Measurements from ENCODE around the gene TBCE. TPM values are rescaled to one million over a fixed set of nuclear protein-coding genes. Genes with fewer than 3 reads are reported as not detected.

TBCE gene
- total RNA-seq, 1 donor from 2014 or later: 17.2 TPM

DNA sequence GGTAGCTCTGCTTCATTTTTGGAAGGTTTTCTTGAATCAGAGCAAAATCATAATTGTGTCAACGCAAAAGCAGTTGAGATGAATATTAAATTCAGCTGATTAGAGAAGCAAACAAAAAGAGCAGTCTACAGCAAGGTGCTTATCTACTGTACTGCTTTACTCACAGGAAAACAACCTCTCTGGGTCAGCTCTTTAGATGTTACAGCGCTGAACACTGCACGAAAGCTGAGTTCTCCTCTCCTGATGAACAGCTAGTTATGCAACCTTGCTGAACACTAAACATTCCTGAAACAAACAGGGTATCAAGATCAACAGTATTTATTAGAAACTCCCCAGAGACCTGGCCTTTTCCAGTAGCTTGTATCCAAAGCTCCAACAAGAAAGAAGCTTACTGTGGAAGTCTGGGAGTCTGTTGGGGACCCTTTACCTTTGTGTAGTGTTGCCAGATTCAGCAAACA lies 41.3 kb downstream of the TBCE start:
- Histone ChIP-seq H3K4me3 (no peak overlapping the region), H3K27me3 (ENCODE audit: low read depth) (no peaks in the 10 kb centered on the region), H3K27ac (replicated peaks) (no peak overlapping the region), H3K9me3 (replicated peaks) (no peaks in the 10 kb centered on the region), H3K36me3 (peaks cover 5% of the 10 kb centered on the region), H3K4me1 (peaks cover 20% of the 10 kb centered on the region)
- no peak for DNase-seq
- intact Hi-C loops (cut with micrococcal nuclease): no loop called here
- TF ChIP-seq, protein P1, sequence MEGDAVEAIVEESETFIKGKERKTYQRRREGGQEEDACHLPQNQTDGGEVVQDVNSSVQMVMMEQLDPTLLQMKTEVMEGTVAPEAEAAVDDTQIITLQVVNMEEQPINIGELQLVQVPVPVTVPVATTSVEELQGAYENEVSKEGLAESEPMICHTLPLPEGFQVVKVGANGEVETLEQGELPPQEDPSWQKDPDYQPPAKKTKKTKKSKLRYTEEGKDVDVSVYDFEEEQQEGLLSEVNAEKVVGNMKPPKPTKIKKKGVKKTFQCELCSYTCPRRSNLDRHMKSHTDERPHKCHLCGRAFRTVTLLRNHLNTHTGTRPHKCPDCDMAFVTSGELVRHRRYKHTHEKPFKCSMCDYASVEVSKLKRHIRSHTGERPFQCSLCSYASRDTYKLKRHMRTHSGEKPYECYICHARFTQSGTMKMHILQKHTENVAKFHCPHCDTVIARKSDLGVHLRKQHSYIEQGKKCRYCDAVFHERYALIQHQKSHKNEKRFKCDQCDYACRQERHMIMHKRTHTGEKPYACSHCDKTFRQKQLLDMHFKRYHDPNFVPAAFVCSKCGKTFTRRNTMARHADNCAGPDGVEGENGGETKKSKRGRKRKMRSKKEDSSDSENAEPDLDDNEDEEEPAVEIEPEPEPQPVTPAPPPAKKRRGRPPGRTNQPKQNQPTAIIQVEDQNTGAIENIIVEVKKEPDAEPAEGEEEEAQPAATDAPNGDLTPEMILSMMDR (IDR thresholded peaks at IDR 0.05; ENCODE audit: borderline replicate concordance): no peak

DNA sequence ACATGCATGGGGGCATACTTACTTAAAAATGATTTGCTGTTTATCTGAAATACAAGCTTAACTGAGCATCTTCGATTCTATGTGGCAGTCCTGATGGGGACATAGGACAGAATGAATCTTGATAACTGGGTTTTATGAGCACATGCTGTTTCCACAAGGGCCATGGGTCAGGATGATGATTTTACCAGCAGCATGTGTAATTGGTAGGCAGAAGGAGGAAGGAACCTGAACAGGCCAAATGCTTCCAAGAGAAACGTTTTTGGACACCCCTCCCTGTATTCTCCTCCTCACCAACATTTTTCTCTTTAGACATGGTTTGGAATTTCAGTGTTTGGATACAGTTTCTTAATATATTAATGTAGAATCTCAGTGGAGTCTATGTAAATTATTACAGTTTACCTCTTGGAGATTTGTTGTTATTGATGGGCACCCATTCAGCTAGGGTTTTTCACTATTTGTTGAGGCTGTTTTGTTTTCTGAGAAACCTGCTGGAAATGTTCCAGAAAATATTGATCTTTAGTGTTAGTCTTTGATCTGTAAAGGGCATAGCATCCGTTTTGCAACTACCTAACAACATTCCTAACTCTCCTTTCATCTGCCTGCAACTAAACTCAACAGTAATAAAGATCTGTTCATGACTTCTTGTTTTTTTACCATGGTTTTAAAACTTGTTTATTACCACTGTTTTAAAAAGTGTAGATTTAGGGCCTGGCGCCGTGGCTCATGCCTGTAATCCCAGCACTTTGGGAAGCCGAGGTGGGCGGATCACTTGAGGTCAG lies 42.0 kb downstream of the TBCE start:
- intact Hi-C loops (cut with micrococcal nuclease): no loop called here
- H3K36me3 ChIP-seq: no peaks in the 10 kb centered on the region
- no peak overlapping the region for H3K27ac ChIP-seq (replicated peaks)
- DNase-seq: no peak
- TF ChIP-seq, protein P1 (IDR thresholded peaks at IDR 0.05; ENCODE audit: borderline replicate concordance): no peak
- H3K27me3 ChIP-seq (ENCODE audit: low read depth): no peaks in the 10 kb centered on the region
- no peak overlapping the region for H3K4me3 ChIP-seq
- H3K9me3 ChIP-seq (replicated peaks): no peaks in the 10 kb centered on the region
- H3K4me1 ChIP-seq: peaks cover 20% of the 10 kb centered on the region

DNA sequence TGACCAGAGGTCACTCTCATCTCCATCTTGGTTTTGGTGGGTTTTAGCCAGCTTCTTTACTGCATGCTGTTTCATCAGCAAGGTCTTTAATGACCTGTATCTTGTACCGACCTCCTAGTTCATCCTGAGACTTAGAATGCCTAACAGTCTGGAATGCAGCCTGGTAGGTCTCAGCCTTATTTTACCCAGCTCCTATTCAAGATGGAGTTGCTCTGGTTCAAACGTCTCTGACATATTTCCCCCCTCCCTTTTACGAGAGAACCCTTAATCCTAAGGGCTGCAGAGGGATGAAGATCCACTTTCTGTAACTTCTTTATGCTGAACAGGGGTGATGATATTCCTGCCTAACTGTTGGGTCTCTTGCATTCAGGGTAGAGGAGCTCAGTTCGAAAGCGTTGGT lies 43.2 kb downstream of the TBCE start:
- intact Hi-C loops (cut with micrococcal nuclease): loop anchor here (10.0 kb wide), 1 partner anchor 306 kb away; no protein-coding TSS in a partner anchor
- Histone ChIP-seq H3K27me3 (ENCODE audit: low read depth) (no peaks in the 10 kb centered on the region), H3K27ac (replicated peaks) (no peak overlapping the region), H3K4me1 (peaks cover 20% of the 10 kb centered on the region), H3K9me3 (replicated peaks) (no peaks in the 10 kb centered on the region), H3K36me3 (peaks cover 8% of the 10 kb centered on the region), H3K4me3 (no peak overlapping the region)
- TF ChIP-seq, protein P1 (IDR thresholded peaks at IDR 0.05; ENCODE audit: borderline replicate concordance): no peak
- no peak for DNase-seq

DNA sequence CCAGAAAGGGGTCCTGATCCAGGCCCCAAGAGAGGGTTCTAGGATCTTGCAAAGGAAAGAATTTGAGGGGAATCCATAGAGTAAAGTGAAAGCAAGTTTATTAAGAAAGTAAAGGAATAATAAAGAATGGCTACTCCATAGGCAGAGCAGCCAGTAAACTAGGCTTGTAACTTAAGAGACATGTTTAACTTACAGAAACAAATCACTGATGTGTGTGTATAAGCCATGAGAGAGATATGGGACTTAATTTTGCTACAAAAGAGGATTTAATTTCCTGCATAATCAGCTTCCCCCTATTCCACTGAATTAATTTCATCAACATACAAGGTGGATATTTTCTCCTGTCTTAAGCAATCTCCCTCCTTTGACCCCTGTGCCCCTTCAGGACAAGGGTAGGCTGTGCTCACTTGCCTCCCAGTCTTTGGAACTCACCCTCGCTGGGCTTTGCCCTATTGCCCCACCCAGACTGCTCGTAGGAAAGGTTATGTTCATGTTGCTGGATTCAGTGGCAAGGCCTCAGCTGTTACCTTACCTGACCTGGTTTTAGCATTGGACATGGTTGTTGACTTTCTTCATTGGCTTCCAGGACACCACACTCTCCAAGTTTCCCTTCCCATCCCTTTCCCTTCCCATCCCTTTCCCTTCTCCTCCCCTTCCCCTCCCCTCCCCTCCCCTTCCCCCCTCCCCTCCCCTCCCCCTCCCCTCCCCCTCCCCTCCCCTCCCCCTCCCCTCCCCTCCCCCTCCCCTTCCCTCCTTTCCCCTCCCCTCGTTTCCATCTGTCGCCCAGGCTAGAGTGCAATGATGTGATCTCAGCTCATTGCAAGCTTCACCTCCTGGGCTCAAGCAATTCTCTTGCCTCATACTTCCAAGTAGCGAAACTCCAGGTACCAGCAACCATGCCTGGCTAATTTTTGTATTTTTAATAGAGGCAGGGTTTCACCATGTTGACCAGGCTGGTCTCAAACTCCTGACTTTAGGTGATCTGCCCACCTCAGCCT lies 44.6 kb downstream of the TBCE start:
- Histone ChIP-seq H3K4me3 (no peak overlapping the region), H3K27ac (replicated peaks) (peak overlapping the region; percentile 18), H3K27me3 (ENCODE audit: low read depth) (no peaks in the 10 kb centered on the region), H3K36me3 (peaks cover 8% of the 10 kb centered on the region), H3K9me3 (replicated peaks) (no peaks in the 10 kb centered on the region), H3K4me1 (peaks cover 20% of the 10 kb centered on the region)
- intact Hi-C loops (cut with micrococcal nuclease): loop anchor here (10.0 kb wide), 1 partner anchor 307 kb away; no protein-coding TSS in a partner anchor
- TF ChIP-seq, protein P1 (IDR thresholded peaks at IDR 0.05; ENCODE audit: borderline replicate concordance): no peak
- DNase-seq: no peak
